Measurements from ENCODE around the gene ALDH1L1.

Gene ALDH1L1

DNA sequence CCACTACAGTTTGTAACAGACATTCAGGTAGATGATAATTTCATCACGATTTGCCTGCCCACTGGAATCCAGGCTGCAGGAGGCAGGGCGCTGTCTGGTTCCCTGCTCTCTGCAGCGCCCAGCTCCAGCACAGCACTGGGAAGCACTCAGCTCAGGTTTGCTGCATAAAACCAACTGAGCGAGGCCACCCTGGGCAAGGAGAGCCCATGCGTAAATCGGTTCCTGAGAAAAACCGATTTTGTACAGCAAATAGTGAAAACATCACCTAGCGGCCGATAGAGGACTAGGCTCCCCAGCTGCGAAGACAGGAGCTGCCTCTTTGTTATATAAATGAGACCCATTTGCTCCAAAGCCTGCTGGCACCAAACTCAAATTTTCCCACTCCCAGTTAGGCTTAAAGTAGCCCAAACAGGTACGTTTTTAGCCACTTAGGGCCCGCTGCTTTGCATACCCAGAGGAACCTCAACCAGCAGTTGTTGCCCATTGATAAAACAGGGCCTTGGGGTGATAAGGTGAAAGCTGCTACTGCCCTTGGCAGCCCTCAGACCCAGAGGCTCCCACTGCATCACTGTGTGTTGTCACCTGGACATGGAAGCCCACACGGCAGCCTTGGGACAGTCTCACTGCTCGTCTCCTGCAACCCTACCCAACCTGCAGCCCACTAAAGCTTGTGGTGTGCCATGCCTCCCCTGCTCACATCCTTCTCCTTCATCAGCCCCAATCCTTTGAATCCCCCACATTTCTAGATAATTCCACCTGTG, 47.5 kb downstream of the ALDH1L1 start:
- no peak for DNase-seq

DNA sequence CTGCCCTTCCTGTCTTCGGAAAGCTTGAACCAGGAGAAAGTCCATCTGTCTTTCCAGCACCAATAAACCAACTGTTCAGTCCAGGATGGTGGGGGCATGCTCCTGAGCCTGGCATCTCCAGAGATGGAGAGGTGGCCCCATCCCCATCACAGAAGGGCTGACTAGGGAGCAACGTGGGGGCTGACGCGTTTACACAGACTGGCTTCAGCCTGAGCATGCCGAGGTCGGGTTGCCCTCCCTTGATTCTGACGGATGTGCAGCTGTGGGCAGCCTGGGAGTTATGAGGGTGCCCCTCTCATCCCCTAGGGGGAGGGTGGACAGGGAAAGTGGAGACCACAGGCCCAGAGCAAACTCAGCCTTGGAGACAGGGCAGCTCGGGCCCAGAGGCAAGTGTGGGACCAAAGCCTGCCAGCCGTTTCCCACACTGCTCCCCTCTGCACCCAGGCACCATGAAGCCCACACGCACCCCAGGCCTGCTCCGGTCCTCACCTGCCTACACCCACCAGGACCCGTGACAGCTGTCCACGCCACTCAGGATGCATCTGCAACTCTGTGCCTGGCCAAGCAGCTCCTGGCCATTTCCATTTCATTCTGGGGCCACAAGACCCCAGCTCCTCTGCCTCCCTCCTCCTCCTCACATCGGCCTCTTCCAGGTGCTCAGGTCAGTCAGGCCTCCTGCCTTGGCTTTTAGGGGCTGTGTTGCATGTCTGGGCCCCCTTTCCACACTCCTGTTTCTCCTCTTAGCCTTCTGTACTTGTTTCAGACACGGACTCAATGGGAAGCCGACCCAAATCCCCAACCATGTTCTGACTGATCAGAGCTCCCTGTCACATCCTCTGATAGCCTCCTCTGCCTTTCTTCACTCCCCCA, 48.3 kb downstream of the ALDH1L1 start:
- no peak for DNase-seq

DNA sequence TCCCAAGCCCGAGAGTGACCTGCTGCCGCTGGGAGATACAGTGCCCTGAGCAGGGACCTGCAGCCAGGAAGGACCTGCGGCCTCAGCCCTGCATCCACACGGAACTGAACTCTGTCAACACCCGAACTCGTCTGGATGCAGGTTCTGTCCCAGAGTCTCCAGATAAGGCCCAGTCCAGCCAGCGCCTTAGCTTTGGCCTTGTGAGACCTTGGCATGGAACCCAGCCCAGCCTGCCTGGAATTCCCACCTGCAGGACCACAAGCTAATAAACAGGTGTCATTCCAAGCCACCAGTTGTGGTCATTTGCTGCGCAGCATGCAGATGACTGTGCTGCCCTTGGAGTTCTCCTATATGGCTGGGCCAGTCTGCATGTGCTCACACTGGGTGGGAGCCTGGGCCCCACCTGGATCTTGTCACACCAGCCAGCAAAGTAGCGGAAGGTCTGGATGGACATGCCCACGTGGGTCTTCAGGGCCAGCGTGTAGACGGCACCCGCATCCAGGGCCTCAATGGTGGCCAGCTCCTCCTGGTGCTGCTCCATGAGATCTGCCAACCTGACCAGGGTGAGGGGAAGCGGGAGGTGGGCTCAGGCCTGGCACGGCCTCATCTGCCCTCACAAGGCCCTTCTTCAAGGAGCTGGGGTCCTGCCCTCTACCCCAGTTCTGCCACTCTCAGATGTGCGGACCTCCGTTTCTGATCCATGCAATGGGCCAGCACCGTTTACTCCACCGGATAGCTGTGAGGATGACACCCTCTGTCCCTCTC, 49.2 kb downstream of the ALDH1L1 start:
- no peak for DNase-seq

DNA sequence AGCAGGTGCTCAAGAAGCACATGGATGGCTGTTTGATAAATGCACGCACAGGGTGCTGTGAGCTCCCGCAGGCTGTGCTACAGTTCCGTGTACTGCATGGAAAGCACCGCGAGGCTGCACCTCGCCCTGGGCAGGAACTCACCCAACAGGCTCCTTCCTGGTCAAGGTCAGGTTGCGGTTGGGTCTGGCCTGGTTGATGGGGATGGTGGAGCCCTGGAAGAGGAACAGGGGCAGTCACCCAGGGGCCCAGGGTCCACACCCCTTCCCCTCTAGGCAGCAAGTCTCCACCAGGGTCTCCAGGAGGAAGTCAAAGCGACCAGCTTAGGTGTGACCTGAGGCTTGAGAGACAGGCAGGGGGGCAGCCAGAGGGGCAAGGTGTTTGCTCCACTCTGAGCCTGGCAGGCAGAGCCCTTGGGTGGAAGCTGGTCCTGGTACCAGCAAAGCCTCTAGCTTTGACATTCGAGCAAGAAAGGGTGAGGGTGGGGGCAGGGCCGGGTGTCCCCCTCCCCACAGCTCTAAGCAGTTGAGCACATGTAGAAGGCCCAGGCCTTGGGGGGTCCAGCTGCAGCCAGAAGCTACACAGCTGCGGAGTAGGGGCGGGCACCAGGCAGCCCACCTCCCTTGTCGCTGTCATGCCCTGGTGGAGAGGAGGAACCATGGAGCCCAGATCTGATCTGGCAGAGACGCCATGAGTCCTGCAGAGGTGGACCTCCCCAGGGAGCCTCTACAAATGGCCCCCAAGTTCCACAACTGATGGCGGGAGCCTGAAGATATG, 50.1 kb downstream of the ALDH1L1 start:
- DNase-seq: no peak

DNA sequence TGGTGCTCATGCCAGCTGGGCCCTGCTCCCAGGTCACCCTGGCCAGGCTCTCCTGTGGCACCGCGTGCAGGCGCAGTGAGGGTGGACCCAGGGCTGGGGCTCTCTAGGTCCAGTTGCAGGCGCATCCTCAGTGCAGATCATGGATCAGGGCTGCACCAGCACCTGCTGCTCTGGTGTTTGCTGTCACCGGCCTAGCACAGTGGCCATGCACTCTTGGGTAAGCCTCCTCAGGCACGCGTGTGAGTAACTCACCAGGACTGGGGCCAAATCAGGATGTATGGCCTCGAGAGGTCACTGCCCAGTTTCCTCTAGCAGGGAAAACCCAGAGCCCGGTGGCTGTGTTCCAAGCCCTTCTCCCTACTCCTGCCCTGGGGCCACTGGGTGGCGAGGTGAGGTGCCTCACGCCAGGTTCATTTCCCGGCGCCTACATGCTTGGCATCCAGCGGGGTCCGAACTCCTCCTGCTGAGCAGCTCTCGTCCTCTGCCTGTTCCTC, 50.9 kb downstream of the ALDH1L1 start:
- DNase-seq: no peak

DNA sequence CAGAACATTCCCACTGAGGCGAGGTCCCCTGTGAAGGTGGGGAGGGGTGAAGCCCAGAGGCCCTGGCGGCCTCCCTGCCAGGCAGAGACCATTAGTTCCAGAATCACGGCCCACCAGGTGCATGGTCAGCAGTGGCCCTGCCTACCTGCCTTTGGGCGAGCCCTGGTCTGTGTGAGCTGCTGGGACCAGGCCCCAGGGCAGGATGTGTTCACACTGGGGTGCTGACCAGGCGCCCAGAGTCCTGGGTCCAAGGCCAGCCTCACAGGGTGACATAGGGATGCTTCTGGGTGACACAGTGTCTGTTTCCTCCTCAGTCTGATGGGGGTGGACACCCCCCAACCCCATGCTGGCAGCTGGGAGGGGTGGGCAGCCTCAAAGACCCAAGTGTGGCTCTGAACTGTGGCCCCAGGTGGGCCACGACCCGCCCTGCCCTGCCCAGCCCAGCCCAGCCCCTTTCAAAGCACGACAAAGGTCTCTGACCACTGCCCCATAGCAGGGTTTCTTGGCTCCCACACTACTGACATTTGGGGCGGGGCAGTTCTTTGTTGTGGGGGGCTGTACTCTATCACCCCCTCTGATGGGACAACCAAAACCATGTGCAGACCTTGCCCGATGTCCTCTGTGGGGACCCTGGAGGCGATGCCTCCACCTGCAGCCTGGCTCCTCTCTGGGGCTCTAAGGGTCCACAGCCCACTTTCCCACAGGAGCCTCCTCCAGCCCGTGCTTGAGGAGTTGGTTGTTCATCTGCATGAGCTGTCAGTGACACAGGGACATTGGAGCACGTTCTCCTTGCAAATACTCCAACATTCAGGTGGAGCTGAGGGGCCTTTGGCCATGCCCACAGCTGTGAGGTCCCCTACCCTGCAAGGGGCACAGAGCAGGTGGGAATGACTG, 51.6 kb downstream of the ALDH1L1 start:
- DNase-seq: no peak

DNA sequence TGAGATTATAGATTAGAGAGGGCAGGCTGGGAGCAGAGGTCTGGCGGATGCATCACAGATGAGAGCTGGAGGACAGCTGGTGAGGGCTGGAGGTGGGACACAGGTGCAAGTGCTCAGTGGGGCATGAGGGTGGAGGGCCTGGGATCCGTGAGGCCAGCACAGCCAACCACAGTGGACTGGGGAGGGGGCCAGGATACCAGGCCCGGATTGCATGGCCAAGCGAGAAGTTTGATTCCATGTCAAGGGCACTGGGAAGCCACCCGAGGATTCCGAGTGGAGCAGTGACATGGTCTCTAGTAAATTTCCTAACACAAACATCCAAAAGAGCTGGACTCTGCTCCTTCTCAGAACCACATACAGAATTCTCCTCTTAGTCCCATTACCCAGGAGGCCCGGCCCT, 52.5 kb downstream of the ALDH1L1 start:
- DNase-seq: no peak

DNA sequence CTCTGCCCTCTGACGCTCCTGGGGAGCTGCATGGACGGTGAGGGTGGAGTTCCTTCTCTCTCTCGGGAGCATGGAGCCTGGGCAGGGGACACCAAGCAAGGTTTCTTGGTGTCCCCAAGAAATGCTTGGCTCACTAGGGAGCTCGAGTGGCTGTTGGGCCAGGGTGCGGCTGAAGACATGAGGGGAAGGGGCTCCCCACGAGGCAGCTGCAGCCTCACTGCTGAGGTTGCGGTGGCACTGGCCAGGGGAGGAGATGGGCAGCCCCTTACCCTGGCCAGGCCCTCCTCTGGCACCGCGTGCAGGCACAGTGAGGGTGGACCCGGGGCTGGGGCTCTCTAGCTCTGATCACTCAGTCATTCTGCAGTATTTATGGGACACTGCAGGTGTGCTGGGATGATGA, 52.9 kb downstream of the ALDH1L1 start:
- DNase-seq: no peak

DNA sequence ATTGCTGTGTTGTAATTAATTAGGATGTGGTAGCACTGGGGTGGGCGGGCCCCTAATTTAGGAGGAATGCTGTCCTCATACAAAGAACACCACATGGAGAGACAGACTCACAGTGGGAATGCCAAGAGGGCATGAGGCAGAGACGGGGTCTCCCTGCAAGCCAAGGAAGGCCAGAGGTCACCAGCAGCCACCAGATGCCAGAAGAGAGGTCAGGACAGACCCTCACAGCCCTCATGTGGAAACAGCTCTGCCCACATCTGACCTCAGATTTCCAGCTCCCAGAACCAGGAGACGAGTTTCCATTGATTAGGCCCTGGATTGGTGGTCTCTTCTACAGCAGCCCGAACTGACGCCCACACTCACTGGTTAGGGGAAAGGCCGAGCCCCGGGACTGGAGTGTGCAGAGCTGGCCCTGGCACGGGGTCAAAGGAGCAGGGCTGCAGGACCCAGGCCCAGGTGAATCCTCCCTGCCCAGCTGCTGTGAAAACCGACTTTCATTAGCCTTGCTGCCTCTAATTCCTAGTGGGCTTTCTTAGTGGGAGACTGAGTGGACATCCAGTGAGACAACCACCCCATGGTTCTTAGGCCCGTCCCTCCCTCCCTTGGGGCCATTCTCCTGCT, 53.5 kb downstream of the ALDH1L1 start:
- no peak for DNase-seq

DNA sequence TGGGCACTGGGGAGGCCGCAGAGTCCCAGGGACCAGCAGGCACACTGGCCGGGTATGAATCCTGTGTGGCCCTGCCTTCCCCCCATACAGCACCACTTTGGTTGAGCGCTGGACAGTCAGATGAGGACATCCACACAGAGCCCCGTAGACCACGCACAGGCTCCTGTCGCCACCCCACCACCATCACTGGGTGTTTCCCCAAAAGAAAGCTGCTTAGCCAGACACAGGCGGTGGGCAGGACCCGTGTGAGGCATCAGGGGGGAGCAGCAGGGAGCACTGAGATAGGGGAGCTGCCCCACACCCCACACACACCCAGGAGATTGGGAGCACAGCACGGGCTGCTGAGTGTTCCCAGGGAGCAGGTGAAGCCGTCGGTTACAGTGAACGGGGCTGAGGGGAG, 54.1 kb downstream of the ALDH1L1 start:
- no peak for DNase-seq

DNA sequence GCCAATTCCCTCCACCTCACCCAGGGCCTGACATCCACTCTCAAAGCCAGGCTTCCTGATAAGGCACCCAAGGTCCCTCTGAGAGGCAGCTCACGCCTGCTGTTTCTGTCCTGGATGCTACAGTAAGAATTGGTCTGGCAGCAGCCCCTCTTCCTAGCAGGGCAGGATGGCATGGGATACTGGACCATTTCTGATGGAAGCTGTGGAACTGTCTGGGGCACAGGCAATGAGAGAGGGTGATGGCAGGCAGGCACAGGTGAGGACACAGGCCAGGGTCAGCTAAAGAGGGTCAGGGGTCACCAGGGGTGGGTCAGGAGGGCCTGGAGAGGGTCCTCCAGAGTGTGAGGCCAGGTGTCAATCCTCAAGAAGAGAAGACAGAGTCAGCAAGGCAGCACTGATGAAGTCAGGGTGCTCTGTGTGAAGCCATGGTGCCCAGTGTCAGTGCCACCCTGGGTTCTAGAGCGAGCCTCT, 54.6 kb downstream of the ALDH1L1 start:
- DNase-seq: no peak

DNA sequence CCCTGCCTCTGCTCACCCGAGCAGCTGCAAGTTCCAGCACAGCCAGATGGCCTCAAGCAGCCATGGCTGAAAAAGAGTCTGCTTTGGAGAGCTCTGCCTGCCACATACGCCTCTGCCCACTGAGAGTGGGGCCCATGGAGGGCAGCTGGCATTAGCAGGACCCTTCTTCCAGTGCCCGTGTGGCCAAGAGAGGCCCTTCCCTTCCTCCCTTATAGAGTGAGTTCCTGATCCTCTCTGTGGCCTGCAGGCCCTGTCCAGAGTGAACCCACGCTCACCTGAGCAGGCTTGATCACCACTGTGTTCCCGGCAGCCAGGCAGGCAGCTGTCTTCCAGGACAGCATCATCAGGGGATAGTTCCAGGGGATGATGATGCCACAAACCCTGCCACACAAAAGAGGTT, 55.0 kb downstream of the ALDH1L1 start:
- DNase-seq: no peak

DNA sequence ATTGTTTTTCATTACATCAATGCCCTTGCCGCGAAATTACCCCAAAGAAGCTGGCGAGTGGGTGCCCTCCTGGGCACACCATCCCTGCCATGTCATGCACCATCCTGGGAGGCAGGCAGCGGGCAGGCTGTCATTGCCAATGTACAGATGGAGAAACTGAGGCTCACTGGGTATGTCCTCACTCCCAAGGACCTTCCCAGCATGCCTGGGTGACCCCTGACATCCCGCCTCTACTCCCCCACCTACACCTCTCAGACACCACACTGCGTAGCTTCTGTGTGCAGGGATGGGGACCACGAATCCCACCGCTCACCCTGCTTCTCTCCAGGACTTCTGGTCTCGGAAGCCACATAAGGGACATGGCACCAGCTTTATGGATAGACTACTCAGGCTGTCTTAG, 55.5 kb downstream of the ALDH1L1 start:
- DNase-seq: no peak

DNA sequence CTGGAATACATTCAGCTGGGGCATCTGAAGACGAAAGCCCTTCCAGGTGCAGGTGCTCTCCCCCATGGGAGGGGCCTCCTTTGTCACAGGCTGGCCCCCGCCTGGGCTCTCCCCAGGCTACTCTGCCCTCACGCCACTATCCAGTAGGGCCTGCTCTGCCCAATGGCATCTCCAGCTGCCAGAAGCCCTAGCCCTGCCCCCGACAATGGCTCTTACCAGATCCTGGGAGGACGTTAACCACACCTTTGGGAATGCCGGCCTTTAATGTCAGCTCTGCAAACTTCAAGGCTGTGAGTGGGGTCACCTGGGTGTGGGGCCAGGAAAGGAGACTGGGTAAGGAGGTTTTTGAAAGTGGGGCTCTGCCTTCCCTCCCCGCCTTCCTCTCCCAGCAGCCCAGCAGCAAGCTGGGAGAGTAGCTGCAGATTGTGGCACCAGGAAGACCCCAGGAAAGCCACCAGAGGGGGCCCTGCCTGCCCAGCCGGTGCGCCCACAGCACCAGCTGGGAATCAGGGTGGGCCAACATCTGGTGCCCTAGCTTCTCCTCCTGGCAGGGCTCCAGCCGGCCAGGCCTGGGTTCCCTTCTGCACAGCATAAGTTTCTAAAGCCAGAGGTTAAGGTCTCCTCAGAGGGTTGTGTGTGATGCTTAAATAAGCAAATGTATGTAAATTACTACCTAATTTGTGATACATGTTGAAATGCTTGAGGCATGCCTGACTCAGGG, 56.1 kb downstream of the ALDH1L1 start:
- no peak for DNase-seq

DNA sequence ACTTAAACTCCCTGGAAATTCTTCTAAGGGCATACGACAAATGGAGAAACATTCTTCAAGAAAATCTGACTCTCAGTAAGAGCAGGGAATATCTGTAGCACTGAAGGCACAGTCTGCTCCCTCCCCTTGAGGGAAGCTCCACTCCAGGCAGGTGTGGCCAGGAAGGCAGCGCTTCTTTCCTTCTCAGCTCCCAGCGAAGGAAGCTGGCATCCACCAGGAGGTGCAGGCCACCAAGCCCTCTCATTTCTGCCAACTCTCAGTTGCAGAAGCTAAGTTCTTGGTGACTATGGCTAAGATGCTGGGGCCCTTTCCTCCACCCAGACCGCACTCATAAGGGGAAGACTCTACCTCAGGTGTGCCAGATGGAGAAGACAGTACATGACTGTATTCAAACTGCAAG, 58.8 kb downstream of the ALDH1L1 start:
- no peak for DNase-seq

DNA sequence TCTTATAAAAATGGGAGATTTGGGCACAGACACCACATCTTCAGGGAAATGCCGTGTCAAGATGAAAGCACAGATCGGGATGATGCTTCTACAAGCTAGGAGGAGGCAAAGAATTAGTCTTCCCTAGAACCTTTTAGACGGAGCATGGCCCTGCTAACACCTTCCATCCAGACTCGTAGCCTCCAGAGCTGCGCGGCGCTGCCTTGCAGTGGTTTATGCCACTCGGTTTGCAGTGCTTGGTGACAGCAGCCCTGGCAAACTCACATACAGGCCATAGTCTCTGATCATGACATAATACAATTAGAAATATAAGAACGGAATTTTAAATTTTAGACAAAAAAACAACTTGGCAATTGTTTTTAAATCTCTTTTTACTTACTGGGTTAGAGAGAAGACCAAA, 59.3 kb downstream of the ALDH1L1 start:
- DNase-seq: no peak

DNA sequence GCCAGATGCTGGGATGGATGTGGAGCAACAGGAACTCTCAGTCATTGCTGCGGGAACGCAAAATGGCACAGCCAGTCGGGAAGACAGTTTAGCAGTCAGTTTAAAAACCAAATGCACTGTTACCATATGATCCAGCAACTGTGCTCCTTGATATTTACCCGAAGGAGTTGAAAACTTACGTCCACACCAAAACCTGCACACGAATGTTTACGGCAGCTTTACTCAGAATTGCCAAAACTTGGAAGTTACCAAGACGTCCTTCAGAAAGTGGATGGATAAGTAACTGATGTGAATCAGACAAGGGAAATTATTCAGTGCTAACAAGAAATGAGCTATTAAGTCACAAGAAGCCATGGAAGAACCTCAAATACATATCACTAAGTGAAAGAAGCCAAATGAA, 60.4 kb downstream of the ALDH1L1 start:
- no peak for DNase-seq

DNA sequence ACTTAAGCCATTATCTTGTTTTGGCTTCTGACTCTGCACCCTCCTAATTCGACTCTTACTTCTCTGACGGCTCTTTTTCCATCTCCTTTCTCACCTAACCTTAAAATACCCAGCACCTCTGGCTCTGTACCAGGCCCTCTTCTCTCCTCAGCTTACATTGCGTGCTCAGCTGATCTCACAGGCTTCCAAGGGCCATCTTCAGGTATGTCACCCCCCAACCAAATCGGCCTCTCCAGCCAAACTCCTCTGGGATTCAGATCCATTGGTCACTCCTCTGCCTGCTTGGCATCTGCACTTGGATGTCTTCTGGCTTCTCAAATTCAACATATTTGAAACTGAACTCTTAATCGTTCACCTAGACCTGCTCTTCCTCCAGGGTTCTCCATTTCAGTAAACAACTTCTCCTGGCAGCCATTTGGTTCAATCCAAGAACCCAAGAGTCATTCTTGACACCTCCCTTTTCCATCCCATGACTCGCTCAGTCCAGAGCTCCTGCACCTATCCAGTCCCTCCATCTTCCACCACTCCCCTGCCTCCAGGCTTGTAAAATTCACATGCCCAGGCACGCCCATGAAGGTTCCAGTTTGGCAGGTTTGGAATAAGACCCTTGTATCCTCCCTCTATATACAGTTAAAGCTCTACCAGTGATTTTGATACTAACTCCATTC, 61.2 kb downstream of the ALDH1L1 start:
- peak; percentile 51 for DNase-seq

DNA sequence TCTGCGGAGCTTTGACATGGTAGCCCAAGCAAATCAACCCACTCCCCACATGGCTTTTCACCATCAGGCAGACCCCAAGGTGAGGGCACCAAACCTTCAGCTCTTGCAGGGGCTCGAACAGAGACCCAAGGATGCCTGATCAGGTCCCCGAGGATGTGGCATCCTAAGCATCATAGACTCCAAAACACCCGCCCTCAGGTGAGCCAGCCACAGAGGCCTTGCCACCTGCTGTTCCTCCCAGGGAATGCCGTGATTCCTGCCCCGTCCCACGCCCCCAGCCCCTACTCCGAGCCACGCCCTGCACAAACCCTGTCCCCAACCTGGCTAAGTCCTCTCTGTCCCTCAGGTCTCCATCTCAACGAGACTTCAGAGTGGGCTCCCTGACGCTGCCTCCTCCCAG, 61.8 kb downstream of the ALDH1L1 start:
- DNase-seq: no peak

DNA sequence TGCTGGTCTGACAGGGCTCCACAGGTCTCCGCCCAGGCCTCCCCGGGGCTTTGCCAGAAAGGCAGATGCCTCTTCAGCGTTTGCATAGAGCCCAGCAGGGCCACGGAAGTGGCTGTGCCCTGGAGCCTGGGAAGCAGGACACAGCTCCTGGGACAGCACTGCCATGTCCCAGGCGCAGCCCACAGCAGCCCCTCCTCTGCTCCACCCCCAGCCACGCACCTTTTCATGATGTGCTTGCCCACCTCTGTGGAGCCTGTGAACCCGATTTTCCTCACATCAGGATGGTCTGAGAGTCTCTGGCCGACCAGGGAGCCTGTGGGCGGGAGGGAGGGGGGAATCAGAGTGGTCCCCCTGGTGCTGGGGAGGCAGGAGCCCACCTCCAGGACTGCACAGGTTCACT, 62.6 kb downstream of the ALDH1L1 start:
- no peak for DNase-seq

Measured in DMS79 (cell line).